ENCODE data around the gene C1orf198. TPM values are rescaled to one million over a fixed set of nuclear protein-coding genes. Genes with fewer than 3 reads are reported as not detected.

Gene C1orf198
- total RNA-seq, 1 experiment from 2014 or later: 22.9 TPM

DNA sequence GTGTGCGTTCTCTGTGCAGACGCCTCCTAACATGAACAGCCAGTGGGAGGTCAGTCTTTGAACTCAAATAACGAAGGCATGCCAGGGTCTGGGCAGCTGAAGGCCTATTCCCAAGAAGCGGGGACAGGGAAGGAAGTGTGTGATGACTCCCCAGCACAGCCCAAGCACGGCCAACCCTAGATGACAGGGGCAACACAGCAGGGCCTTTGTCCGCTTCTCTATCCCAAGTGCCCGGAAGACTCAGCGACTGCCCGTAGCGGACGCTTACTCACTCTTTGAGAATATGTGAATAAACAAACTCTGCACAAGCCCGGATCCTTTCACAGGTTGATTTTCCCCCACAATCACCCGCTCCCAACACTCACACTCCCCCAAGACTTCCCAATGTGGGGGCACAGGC, 11.2 kb downstream of the C1orf198 start:
- Histone ChIP-seq H4K20me1 (ENCODE audit: insufficient read depth) (no peaks in the 10 kb centered on the region), H3K4me1 (ENCODE audit: control insufficient read depth in 1 of 2, insufficient read depth in 2 of 2, low read length in 2 of 2) (peaks cover 0 to 7% of the 10 kb centered on the region in 2 experiments; a peak in 2 of 4 replicates), H3K27me3 (ENCODE audit: insufficient read depth, low read length) (no peaks in the 10 kb centered on the region), H3K79me2 (ENCODE audit: insufficient read depth, low read length) (peaks cover 45% of the 10 kb centered on the region), H3K4me3 (replicated peaks in 1 of 2; ENCODE audit: low read depth in 1 of 2, low read length in 2 of 2) (no peak overlapping the region), H3K9ac (ENCODE audit: low read length) (no peak overlapping the region), H3K36me3 (ENCODE audit: control insufficient read depth in 1 of 2, insufficient read depth in 2 of 2, low read length in 2 of 2) (no peaks in the 10 kb centered on the region; a peak in 2 of 4 replicates), H3K9me2 (ENCODE audit: insufficient read depth) (no peaks in the 10 kb centered on the region), H3K9me3 (ENCODE audit: control insufficient read depth in 1 of 2, insufficient read depth in 1 of 2, low read depth in 1 of 2, low read length in 2 of 2) (no peaks in the 10 kb centered on the region), H2AFZ (ENCODE audit: low read depth, low read length, poor library complexity, severe bottlenecking) (no peak overlapping the region), H3K27ac (ENCODE audit: low read depth, low read length) (no peak overlapping the region), H3K4me2 (ENCODE audit: low read length) (no peak overlapping the region)
- ATAC-seq (no peak), DNase-seq (ENCODE audit: low read depth, low spot score) (no peak)
- BruUV-seq (replicated peaks): no TSS peak
- intact Hi-C loops (cut with micrococcal nuclease): no loop called here
- RAD21 ChIA-PET (ENCODE audit: low non-redundant PET in 1 of 2, low total read pairs in 2 of 2, uncharacterized antibody in 2 of 2, unreplicated experiment in 2 of 2): no interaction called here
- CTCF ChIA-PET: no interaction called here
- TF ChIP-seq EZH2 (IDR thresholded peaks at IDR 0.05) (no peak), ATF3 (IDR thresholded peaks at IDR 0.05) (no peak), JUND (IDR thresholded peaks at IDR 0.05) (no peak), CEBPB (IDR thresholded peaks at IDR 0.05; ENCODE audit: low read depth) (no peak), MAX (IDR thresholded peaks at IDR 0.05) (no peak), FOSL1 (IDR thresholded peaks at IDR 0.05; ENCODE audit: low read depth) (no peak), TCF7L2 (IDR thresholded peaks at IDR 0.05; ENCODE audit: borderline replicate concordance, extremely low read depth, insufficient read depth, insufficient read length) (no peak), SP1 (IDR thresholded peaks at IDR 0.05; ENCODE audit: low read depth) (no peak), REST (IDR thresholded peaks at IDR 0.05; ENCODE audit: low read depth) (no peak)
- TF ChIP-seq, protein P1, sequence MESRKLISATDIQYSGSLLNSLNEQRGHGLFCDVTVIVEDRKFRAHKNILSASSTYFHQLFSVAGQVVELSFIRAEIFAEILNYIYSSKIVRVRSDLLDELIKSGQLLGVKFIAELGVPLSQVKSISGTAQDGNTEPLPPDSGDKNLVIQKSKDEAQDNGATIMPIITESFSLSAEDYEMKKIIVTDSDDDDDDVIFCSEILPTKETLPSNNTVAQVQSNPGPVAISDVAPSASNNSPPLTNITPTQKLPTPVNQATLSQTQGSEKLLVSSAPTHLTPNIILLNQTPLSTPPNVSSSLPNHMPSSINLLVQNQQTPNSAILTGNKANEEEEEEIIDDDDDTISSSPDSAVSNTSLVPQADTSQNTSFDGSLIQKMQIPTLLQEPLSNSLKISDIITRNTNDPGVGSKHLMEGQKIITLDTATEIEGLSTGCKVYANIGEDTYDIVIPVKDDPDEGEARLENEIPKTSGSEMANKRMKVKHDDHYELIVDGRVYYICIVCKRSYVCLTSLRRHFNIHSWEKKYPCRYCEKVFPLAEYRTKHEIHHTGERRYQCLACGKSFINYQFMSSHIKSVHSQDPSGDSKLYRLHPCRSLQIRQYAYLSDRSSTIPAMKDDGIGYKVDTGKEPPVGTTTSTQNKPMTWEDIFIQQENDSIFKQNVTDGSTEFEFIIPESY (IDR thresholded peaks at IDR 0.05; ENCODE audit: extremely low read depth, insufficient replicate concordance, low read length): no peak
- POLR2A ChIA-PET: no interaction called here

All from HCT116 (cell line).